Measurements from ENCODE around the gene BLOC1S6.

BLOC1S6 gene

GRCh38 chr15:45589256-45589655, 2.1 kb downstream of the BLOC1S6 start:
- TF ChIP-seq POLR2AphosphoS5 (IDR thresholded peaks at IDR 0.05; ENCODE audit: low read depth, low read length) (no peak), TAF1 (IDR thresholded peaks at IDR 0.05; ENCODE audit: borderline replicate concordance, low read depth, low read length) (no peak), POLR2A (IDR thresholded peaks at IDR 0.05; ENCODE audit: low read depth, low read length) (no peak)
- FAIRE-seq (no peak), DNase-seq (ENCODE audit: insufficient read length) (no peak)

DNA sequence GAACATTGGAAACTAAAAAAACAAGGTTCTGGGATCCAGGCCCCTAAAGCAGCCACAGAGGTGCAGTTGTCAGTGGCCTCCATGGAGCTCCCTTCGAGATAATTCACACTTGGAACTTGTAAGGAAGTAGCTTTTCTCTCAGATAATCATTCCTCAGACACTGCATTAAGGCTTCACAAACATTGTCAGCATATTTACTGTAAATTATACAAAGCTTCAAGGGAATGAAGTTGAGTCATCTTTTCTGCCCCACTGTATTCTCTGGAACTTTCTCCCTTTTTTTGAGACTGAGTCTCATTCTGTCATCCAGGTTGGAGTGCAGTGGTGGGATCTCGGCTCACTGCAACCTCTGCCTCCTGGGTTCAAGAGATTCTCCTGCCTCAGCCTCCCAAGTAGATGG, 7.1 kb downstream of the BLOC1S6 start:
- no peak for FAIRE-seq
- no peak for DNase-seq (ENCODE audit: insufficient read length)
- TF ChIP-seq POLR2AphosphoS5 (IDR thresholded peaks at IDR 0.05; ENCODE audit: low read depth, low read length) (no peak), POLR2A (IDR thresholded peaks at IDR 0.05; ENCODE audit: low read depth, low read length) (no peak), TAF1 (IDR thresholded peaks at IDR 0.05; ENCODE audit: borderline replicate concordance, low read depth, low read length) (no peak)

- FAIRE-seq: no peak
- no peak for DNase-seq (ENCODE audit: insufficient read length)
- TF ChIP-seq POLR2AphosphoS5 (IDR thresholded peaks at IDR 0.05; ENCODE audit: low read depth, low read length) (no peak), TAF1 (IDR thresholded peaks at IDR 0.05; ENCODE audit: borderline replicate concordance, low read depth, low read length) (no peak), POLR2A (IDR thresholded peaks at IDR 0.05; ENCODE audit: low read depth, low read length) (no peak)
Observed at GRCh38 chr15:45594835-45595530, 7.8 kb downstream of the BLOC1S6 start.

DNA sequence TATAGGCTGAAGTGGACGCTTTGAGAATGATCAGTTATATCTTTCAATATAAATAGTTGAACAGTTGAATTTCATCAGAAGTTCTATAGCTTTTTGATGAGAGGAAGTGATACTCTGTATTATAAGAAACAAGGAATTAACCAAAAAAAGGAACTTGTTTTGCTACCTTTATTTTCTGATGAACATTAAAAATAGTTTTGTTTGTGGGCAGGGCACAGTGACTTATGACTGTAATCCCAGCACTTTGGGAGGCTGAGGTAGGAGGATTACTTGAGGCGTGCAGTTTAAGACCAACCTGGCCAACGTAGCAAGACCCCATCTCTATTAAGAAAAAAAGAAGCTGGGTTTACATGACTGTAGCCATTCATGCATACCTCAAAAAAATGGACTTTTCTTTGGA, 16.7 kb downstream of the BLOC1S6 start:
- DNase-seq (ENCODE audit: insufficient read length) (no peak), FAIRE-seq (peak; percentile 30)
- TF ChIP-seq POLR2A (IDR thresholded peaks at IDR 0.05; ENCODE audit: low read depth, low read length): no peak
- TF ChIP-seq TAF1 (IDR thresholded peaks at IDR 0.05; ENCODE audit: borderline replicate concordance, low read depth, low read length): no peak
- no peak for TF ChIP-seq POLR2AphosphoS5 (IDR thresholded peaks at IDR 0.05; ENCODE audit: low read depth, low read length)

DNA sequence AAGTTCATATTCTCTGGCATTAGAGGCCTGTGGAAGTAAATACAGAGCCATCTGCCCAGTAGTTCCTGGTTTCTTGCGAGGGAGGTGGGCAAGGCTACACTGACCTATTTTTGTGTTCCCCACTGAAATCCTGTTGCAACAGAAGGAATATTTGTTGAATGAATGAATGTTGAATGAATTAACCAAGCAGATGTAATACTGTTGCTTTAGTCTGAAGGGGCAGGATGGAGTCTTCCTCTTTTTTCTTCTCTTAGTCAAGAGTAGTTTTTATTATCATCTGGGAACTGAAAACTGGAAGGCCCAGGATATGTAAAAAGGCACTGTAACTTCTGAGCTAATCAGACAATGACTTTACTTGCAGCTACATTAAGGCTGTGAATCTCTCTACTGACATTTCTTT, 17.1 kb downstream of the BLOC1S6 start:
- TF ChIP-seq POLR2AphosphoS5 (IDR thresholded peaks at IDR 0.05; ENCODE audit: low read depth, low read length) (no peak), TAF1 (IDR thresholded peaks at IDR 0.05; ENCODE audit: borderline replicate concordance, low read depth, low read length) (no peak), POLR2A (IDR thresholded peaks at IDR 0.05; ENCODE audit: low read depth, low read length) (no peak)
- no peak for FAIRE-seq
- DNase-seq (ENCODE audit: insufficient read length): no peak

- DNase-seq (ENCODE audit: insufficient read length): no peak
- TF ChIP-seq TAF1 (IDR thresholded peaks at IDR 0.05; ENCODE audit: borderline replicate concordance, low read depth, low read length): no peak
- TF ChIP-seq POLR2A (IDR thresholded peaks at IDR 0.05; ENCODE audit: low read depth, low read length): no peak
- no peak for TF ChIP-seq POLR2AphosphoS5 (IDR thresholded peaks at IDR 0.05; ENCODE audit: low read depth, low read length)
- peak; percentile 65 for FAIRE-seq
Observed at GRCh38 chr15:45606413-45606812, 19.2 kb downstream of the BLOC1S6 start.

GRCh38 chr15:45606841-45607240, 19.7 kb downstream of the BLOC1S6 start:
- TF ChIP-seq POLR2A (IDR thresholded peaks at IDR 0.05; ENCODE audit: low read depth, low read length) (no peak), POLR2AphosphoS5 (IDR thresholded peaks at IDR 0.05; ENCODE audit: low read depth, low read length) (no peak), TAF1 (IDR thresholded peaks at IDR 0.05; ENCODE audit: borderline replicate concordance, low read depth, low read length) (no peak)

DNA sequence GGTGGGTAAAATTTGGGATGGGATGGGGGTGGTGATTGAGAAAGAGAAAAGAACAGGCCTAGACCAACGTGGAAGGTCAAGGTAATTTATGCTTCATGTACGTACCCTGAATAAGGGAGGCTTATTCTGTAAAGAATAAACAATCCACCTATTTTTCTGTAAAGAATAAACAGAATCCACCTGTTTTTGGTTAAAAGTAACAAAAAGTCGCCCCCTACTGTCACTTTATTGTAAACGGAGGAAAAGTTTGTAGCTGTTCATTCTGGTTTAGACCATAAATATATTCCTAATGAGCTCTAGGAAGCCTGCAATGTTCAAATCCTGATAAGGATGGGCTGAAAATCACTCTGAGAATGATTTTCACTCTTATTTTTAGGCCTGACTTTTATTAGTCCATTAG, 24.1 kb downstream of the BLOC1S6 start:
- FAIRE-seq (peak; percentile 61), DNase-seq (ENCODE audit: insufficient read length) (no peak)
- TF ChIP-seq TAF1 (IDR thresholded peaks at IDR 0.05; ENCODE audit: borderline replicate concordance, low read depth, low read length) (no peak), POLR2AphosphoS5 (IDR thresholded peaks at IDR 0.05; ENCODE audit: low read depth, low read length) (no peak), POLR2A (IDR thresholded peaks at IDR 0.05; ENCODE audit: low read depth, low read length) (no peak)

More at GRCh38 chr15:45606841-45607240, 19.7 kb downstream of the BLOC1S6 start:
- DNase-seq (ENCODE audit: insufficient read length): no peak
- no peak for FAIRE-seq

DNA sequence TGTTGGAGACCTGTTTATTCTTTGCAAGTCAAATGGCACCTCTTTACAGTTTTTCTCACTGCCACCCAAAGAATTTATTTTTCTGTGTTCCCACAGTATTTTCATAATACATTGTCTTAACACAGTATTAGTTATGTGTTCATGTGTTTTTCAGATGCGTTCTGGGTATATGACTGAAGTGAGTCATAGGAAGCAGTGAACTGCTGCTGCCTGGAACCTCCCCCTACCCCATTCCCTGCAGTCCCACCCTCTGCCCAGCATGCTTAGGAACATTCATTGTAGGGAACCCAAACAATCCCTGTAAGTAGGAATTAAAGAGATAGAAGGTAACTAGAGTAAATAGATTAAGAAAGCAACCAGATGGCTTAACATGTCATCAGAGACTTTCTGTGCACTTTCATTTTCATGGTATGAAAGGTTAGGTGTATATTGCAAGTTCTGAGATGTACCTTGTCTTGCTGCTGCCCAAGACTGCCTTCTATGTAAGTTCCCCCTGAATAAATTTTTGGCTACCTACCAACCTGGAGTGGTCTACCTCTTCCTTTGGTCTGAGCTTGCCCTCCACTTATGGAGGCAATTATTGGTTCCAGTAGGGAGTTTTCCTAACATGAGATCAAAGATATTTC, 25.7 kb downstream of the BLOC1S6 start:
- DNase-seq (ENCODE audit: insufficient read length) (no peak), FAIRE-seq (peak; percentile 14)
- TF ChIP-seq TAF1 (IDR thresholded peaks at IDR 0.05; ENCODE audit: borderline replicate concordance, low read depth, low read length): no peak
- no peak for TF ChIP-seq POLR2A (IDR thresholded peaks at IDR 0.05; ENCODE audit: low read depth, low read length)
- TF ChIP-seq POLR2AphosphoS5 (IDR thresholded peaks at IDR 0.05; ENCODE audit: low read depth, low read length): no peak

GRCh38 chr15:45616901-45617323, 29.7 kb downstream of the BLOC1S6 start:
- no peak for FAIRE-seq
- TF ChIP-seq POLR2AphosphoS5 (IDR thresholded peaks at IDR 0.05; ENCODE audit: low read depth, low read length) (no peak), TAF1 (IDR thresholded peaks at IDR 0.05; ENCODE audit: borderline replicate concordance, low read depth, low read length) (no peak), POLR2A (IDR thresholded peaks at IDR 0.05; ENCODE audit: low read depth, low read length) (no peak)
- no peak for DNase-seq (ENCODE audit: insufficient read length)

DNA sequence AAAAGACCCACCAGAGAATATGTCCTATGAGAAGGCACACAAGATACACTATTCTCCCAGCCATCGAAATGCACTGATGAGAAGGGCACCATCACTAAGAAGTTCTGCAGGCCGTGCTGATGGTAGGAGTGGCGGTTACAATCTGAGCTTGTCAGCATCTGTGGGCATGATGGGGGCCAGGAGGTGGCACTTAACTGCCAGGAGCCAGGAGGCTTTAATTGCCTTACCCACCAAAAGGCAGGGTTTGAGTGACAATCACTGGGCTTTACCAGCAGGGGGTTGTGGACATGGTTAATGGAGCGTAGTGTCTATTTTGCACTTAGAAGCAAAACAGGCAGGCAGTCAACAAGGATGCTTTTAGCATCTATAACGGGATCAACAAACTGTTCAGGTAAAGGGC, 31.6 kb downstream of the BLOC1S6 start:
- TF ChIP-seq POLR2AphosphoS5 (IDR thresholded peaks at IDR 0.05; ENCODE audit: low read depth, low read length) (no peak), POLR2A (IDR thresholded peaks at IDR 0.05; ENCODE audit: low read depth, low read length) (no peak), TAF1 (IDR thresholded peaks at IDR 0.05; ENCODE audit: borderline replicate concordance, low read depth, low read length) (no peak)
- DNase-seq (ENCODE audit: insufficient read length): no peak
- peak; percentile 21 for FAIRE-seq

- DNase-seq (ENCODE audit: insufficient read length) (no peak), FAIRE-seq (no peak)
- TF ChIP-seq POLR2AphosphoS5 (IDR thresholded peaks at IDR 0.05; ENCODE audit: low read depth, low read length) (no peak), TAF1 (IDR thresholded peaks at IDR 0.05; ENCODE audit: borderline replicate concordance, low read depth, low read length) (no peak), POLR2A (IDR thresholded peaks at IDR 0.05; ENCODE audit: low read depth, low read length) (no peak)
Observed at GRCh38 chr15:45628136-45628535, 41.0 kb downstream of the BLOC1S6 start.
